Activated CD8-positive, alpha-beta memory T cell treated with anti-CD3 and anti-CD28 coated beads, Interleukin-2, amount 10 ng/mL, durations not matched to agents 7 days and 5 days (primary cell): ENCODE results near the gene RFESD. TPM values are rescaled to one million over a fixed set of nuclear protein-coding genes. Genes with fewer than 3 reads are reported as not detected.
"Not testable (repeated sequence)": the region's sequence is repeated elsewhere in the genome, so short reads cannot be mapped to it uniquely, and the experiment has no call there.

Experiments used
- ATAC-seq: fragments of 150-1000 bp; cut with Tn5 transposase; one replicate; pipeline ENCODE4 v1.10.0; 2021; ENCODE audit warnings: moderate library complexity
- CTCF ChIA-PET: fragments of 350-600 bp; sonication (Branson Sonifier 250); formaldehyde crosslinking; loops from one replicate; lab custom pipeline; 2021; ENCODE audit warnings: antibody characterized with exemption; lab: Charles Lee
- DNase-seq: peaks from one replicate; pipeline ENCODE4 v3.0.0-alpha.2; 2020
- H3K27ac Mint-ChIP-seq: one replicate; pipeline ENCODE4 v1.8.0; 2021; ENCODE audit warnings: mild to moderate bottlenecking, mixed read lengths
- H3K27me3 Mint-ChIP-seq: one replicate; pipeline ENCODE4 v1.8.0; 2021; ENCODE audit warnings: mixed read lengths
- H3K36me3 Mint-ChIP-seq: one replicate; pipeline ENCODE4 v1.8.0; 2021; ENCODE audit warnings: mild to moderate bottlenecking, mixed read lengths
- H3K4me1 Mint-ChIP-seq: one replicate; pipeline ENCODE4 v1.8.0; 2021; ENCODE audit warnings: mixed read lengths
- H3K4me3 Mint-ChIP-seq: one replicate; pipeline ENCODE4 v1.8.0; 2021; ENCODE audit warnings: mild to moderate bottlenecking, moderate library complexity, mixed read lengths
- H3K9me3 Mint-ChIP-seq: one replicate; pipeline ENCODE4 v1.8.0; 2022; ENCODE audit warnings: low read depth, mixed read lengths
- total RNA-seq, 2 experiments: library from RNA; stranded (reverse); gene quantifications; one replicate each; pipeline ENCODE4 v1.2.3, GENCODE V29; 2021

RFESD gene
- total RNA-seq, 2 experiments from 2014 or later = 3.0 to 3.3 TPM

- H3K4me1 Mint-ChIP-seq = peaks cover 15% of the 10 kb centered on the region
- DNase-seq (peak; percentile 85), ATAC-seq (peak; percentile 100)
- CTCF ChIA-PET = interaction anchor here (1.7 to 2.7 kb wide), 5 partner anchors 10 to 149 kb away, joined by 8 to 16 read pairs (median 9); partner anchors contain the start of genes GPR150 and RFESD
- H3K27me3 Mint-ChIP-seq = peaks cover 11% of the 10 kb centered on the region
- peaks cover 18% of the 10 kb centered on the region for H3K36me3 Mint-ChIP-seq
- no peak overlapping the region for H3K4me3 Mint-ChIP-seq
- peaks cover 6% of the 10 kb centered on the region for H3K9me3 Mint-ChIP-seq
- H3K27ac Mint-ChIP-seq = peak overlapping the region; percentile 83
Measured at GRCh38 chr5:95631991-95632675, 14.4 kb upstream of the RFESD start.

- H3K9me3 Mint-ChIP-seq, H3K27ac Mint-ChIP-seq, H3K4me3 Mint-ChIP-seq, DNase-seq, ATAC-seq: not testable (repeated sequence)
- H3K27me3 Mint-ChIP-seq = peaks cover 12% of the 10 kb centered on the region
- CTCF ChIA-PET = interaction anchor here (1.7 to 2.7 kb wide), 3 partner anchors 10 to 148 kb away, joined by 8 to 11 read pairs (median 9); partner anchors contain the start of gene GPR150
- peaks cover 15% of the 10 kb centered on the region for H3K4me1 Mint-ChIP-seq
- H3K36me3 Mint-ChIP-seq = peaks cover 18% of the 10 kb centered on the region
Measured at GRCh38 chr5:95632942-95633341, 13.6 kb upstream of the RFESD start.

- Mint-ChIP-seq H3K9me3 (peaks cover 6% of the 10 kb centered on the region), H3K36me3 (peaks cover 18% of the 10 kb centered on the region), H3K27me3 (peaks cover 17% of the 10 kb centered on the region), H3K27ac (no peak overlapping the region), H3K4me1 (peaks cover 18% of the 10 kb centered on the region), H3K4me3 (no peak overlapping the region)
- ATAC-seq (no peak), DNase-seq (no peak)
- CTCF ChIA-PET = interaction anchor here (0.7 to 2.1 kb wide), 2 partner anchors 11 to 97 kb away, joined by 3 to 7 read pairs; no protein-coding TSS in a partner anchor
Measured at GRCh38 chr5:95633671-95634070, 12.9 kb upstream of the RFESD start.

GRCh38 chr5:95634081-95634480 is 12.5 kb upstream of the RFESD start:
- DNase-seq = no peak
- no peak overlapping the region for H3K27ac Mint-ChIP-seq
- peaks cover 18% of the 10 kb centered on the region for H3K27me3 Mint-ChIP-seq
- ATAC-seq = no peak
- peaks cover 6% of the 10 kb centered on the region for H3K9me3 Mint-ChIP-seq
- peaks cover 18% of the 10 kb centered on the region for H3K36me3 Mint-ChIP-seq
- CTCF ChIA-PET = interaction anchor here (0.7 to 2.1 kb wide), 2 partner anchors 10 to 97 kb away, joined by 3 to 7 read pairs; no protein-coding TSS in a partner anchor
- H3K4me1 Mint-ChIP-seq = peaks cover 19% of the 10 kb centered on the region
- no peak overlapping the region for H3K4me3 Mint-ChIP-seq

GRCh38 chr5:95638632-95639031 is 7.9 kb upstream of the RFESD start:
- no peaks in the 10 kb centered on the region for H3K9me3 Mint-ChIP-seq

GRCh38 chr5:95641741-95642220 is 4.8 kb upstream of the RFESD start:
- CTCF ChIA-PET = interaction anchor here (0.9 to 5.2 kb wide), 3 partner anchors 139 to 207 kb away, joined by 4 to 46 read pairs (median 22); no protein-coding TSS in a partner anchor

More at GRCh38 chr5:95638632-95639031, 7.9 kb upstream of the RFESD start:
- H3K36me3 Mint-ChIP-seq = peaks cover under 1% of the 10 kb centered on the region
- peaks cover 23% of the 10 kb centered on the region for H3K27me3 Mint-ChIP-seq
- no peak overlapping the region for H3K27ac Mint-ChIP-seq
- ATAC-seq (no peak), DNase-seq (no peak)
- H3K4me3 Mint-ChIP-seq = no peak overlapping the region
- H3K4me1 Mint-ChIP-seq = peaks cover 4% of the 10 kb centered on the region
- CTCF ChIA-PET = no interaction called here

GRCh38 chr5:95643152-95643551 is 3.4 kb upstream of the RFESD start:
- CTCF ChIA-PET = interaction anchor here (0.7 to 5.2 kb wide), 10 partner anchors 9 to 216 kb away, joined by 3 to 46 read pairs (median 6); no protein-coding TSS in a partner anchor
- H3K9me3 Mint-ChIP-seq = no peaks in the 10 kb centered on the region
- H3K27ac Mint-ChIP-seq = no peak overlapping the region
- DNase-seq (no peak), ATAC-seq (no peak)
- H3K36me3 Mint-ChIP-seq = no peaks in the 10 kb centered on the region
- H3K4me1 Mint-ChIP-seq = peaks cover 37% of the 10 kb centered on the region
- H3K4me3 Mint-ChIP-seq = no peak overlapping the region
- H3K27me3 Mint-ChIP-seq = peaks cover 12% of the 10 kb centered on the region

More at GRCh38 chr5:95641741-95642220, 4.8 kb upstream of the RFESD start:
- Mint-ChIP-seq H3K27me3 (peaks cover 16% of the 10 kb centered on the region), H3K36me3 (no peaks in the 10 kb centered on the region), H3K4me3 (no peak overlapping the region), H3K27ac (no peak overlapping the region), H3K9me3 (no peaks in the 10 kb centered on the region), H3K4me1 (peaks cover 26% of the 10 kb centered on the region)
- DNase-seq (no peak), ATAC-seq (no peak)

GRCh38 chr5:95644351-95645042 is 2.1 kb upstream of the RFESD start:
- Mint-ChIP-seq H3K4me1 (peaks cover 40% of the 10 kb centered on the region), H3K27ac (peak overlapping the region; percentile 63), H3K27me3 (peaks cover 2% of the 10 kb centered on the region), H3K9me3 (no peaks in the 10 kb centered on the region), H3K36me3 (peaks cover under 1% of the 10 kb centered on the region), H3K4me3 (no peak overlapping the region)
- CTCF ChIA-PET = interaction anchor here (0.7 to 5.2 kb wide), 15 partner anchors 10 to 677 kb away, joined by 3 to 46 read pairs (median 4); no protein-coding TSS in a partner anchor
- DNase-seq (peak; percentile 81), ATAC-seq (no peak)

GRCh38 chr5:95646226-95646568 is 380 bp upstream of the RFESD start:
- not testable (repeated sequence) for H3K27me3 Mint-ChIP-seq, H3K36me3 Mint-ChIP-seq, ATAC-seq, DNase-seq, H3K9me3 Mint-ChIP-seq
- CTCF ChIA-PET = interaction anchor here (1.0 to 5.2 kb wide), 16 partner anchors 15 to 221 kb away, joined by 3 to 46 read pairs (median 6); no protein-coding TSS in a partner anchor
- Mint-ChIP-seq H3K4me3 (peak overlapping the region; percentile 75), H3K27ac (peak overlapping the region; percentile 88), H3K4me1 (peaks cover 42% of the 10 kb centered on the region)

- H3K27me3 Mint-ChIP-seq = no peaks in the 10 kb centered on the region
- H3K36me3 Mint-ChIP-seq = peaks cover 4% of the 10 kb centered on the region
- CTCF ChIA-PET = interaction anchor here (0.6 to 1.9 kb wide), 9 partner anchors 17 to 201 kb away, joined by 3 to 12 read pairs (median 5); no protein-coding TSS in a partner anchor
- H3K27ac Mint-ChIP-seq = peak overlapping the region; percentile 32
- DNase-seq (no peak), ATAC-seq (no peak)
- H3K4me3 Mint-ChIP-seq = peak overlapping the region; percentile 10
- H3K9me3 Mint-ChIP-seq = no peaks in the 10 kb centered on the region
- H3K4me1 Mint-ChIP-seq = peaks cover 42% of the 10 kb centered on the region
Measured at GRCh38 chr5:95647886-95648860, 1.6 kb downstream of the RFESD start.

- H3K36me3 Mint-ChIP-seq = peaks cover 4% of the 10 kb centered on the region
- no peak for DNase-seq
- peaks cover 37% of the 10 kb centered on the region for H3K4me1 Mint-ChIP-seq
- H3K9me3 Mint-ChIP-seq = no peaks in the 10 kb centered on the region
- no peak overlapping the region for H3K4me3 Mint-ChIP-seq
- ATAC-seq = no peak
- no peak overlapping the region for H3K27ac Mint-ChIP-seq
- CTCF ChIA-PET = interaction anchor here (0.6 kb wide), 1 partner anchor 106 kb away, joined by 3 read pairs; no protein-coding TSS in a partner anchor
- no peaks in the 10 kb centered on the region for H3K27me3 Mint-ChIP-seq
Measured at GRCh38 chr5:95649274-95649673, 2.7 kb downstream of the RFESD start.
